Measurements from ENCODE around the gene POU2F3. TPM values are rescaled to one million over a fixed set of nuclear protein-coding genes. Genes with fewer than 3 reads are reported as not detected.

Gene POU2F3
- total and polyA plus RNA-seq, 2 of the 4 experiments (the other 2 are of a cell fraction), result under 0.01 to 0.09 TPM

GRCh38 chr11:120342226-120342625 is 102.3 kb downstream of the POU2F3 start:
- Histone ChIP-seq H3K56ac (ENCODE audit: extremely low read depth, insufficient read depth, low read length) (no peak overlapping the region), H3K23ac (ENCODE audit: low read depth, low read length) (peak overlapping the region; percentile 20; the same call in 1 of the 2 replicates), H3K27me3 (ENCODE audit: control insufficient read depth, insufficient read depth, low read length) (no peaks in the 10 kb centered on the region), H3K4me1 (ENCODE audit: control insufficient read depth, insufficient read depth, low read length) (peaks cover 6% of the 10 kb centered on the region), H3K9me3 (ENCODE audit: control insufficient read depth, insufficient read depth, low read length) (no peaks in the 10 kb centered on the region), H4K91ac (ENCODE audit: insufficient read depth, low read depth, low read length) (no peak overlapping the region), H3K18ac (ENCODE audit: low read depth, low read length) (no peak overlapping the region), H3K9ac (ENCODE audit: low read depth, low read length) (no peak overlapping the region), H4K20me1 (ENCODE audit: insufficient read depth, low read length) (peaks cover 82% of the 10 kb centered on the region), H3K27ac (ENCODE audit: insufficient read depth, low read length) (no peak overlapping the region), H2BK20ac (ENCODE audit: low read depth, low read length) (no peak overlapping the region), H2AK9ac (replicated peaks; ENCODE audit: low read depth, low read length, poor library complexity) (no peak overlapping the region), H3K4me2 (ENCODE audit: low read depth, low read length) (no peak overlapping the region), H4K8ac (ENCODE audit: low read depth in 2 of 2, low read length in 2 of 2) (no peak overlapping the region), H3K36me3 (ENCODE audit: control insufficient read depth, insufficient read depth, low read length) (no peaks in the 10 kb centered on the region), H3K9me1 (ENCODE audit: insufficient read depth, low read length) (peaks cover 7% of the 10 kb centered on the region), H2AK5ac (ENCODE audit: low read depth, low read length) (no peak overlapping the region), H3K4ac (ENCODE audit: low read depth, low read length) (no peak overlapping the region), H3K79me1 (ENCODE audit: low read depth in 1 of 2, low read length in 2 of 2) (peaks cover 0 to 42% of the 10 kb centered on the region in 2 experiments; a peak in 2 of 4 replicates), H3K4me3 (ENCODE audit: insufficient read depth, low read depth, low read length) (no peak overlapping the region), H2AFZ (replicated peaks; ENCODE audit: low read length, poor library complexity) (no peak overlapping the region), H4K5ac (ENCODE audit: low read depth, low read length) (no peak overlapping the region), H2BK15ac (ENCODE audit: low read depth, low read length) (no peak overlapping the region), H2BK120ac (ENCODE audit: low read depth, low read length) (no peak overlapping the region), H3K14ac (replicated peaks; ENCODE audit: low read depth, low read length) (no peak overlapping the region), H2BK5ac (ENCODE audit: low read depth, low read length, poor library complexity, severe bottlenecking) (no peak overlapping the region)
- no TSS peak for BruUV-seq (replicated peaks)
- ChIA-PET POLR2A (ENCODE audit: unreplicated experiment) (no interaction called here), CTCF (interaction anchor here (0.6 to 1.0 kb wide), 2 partner anchors 44 to 1965 kb away, joined by 3 read pairs; no protein-coding TSS in a partner anchor)
- TF ChIP-seq NFE2L2 (IDR thresholded peaks at IDR 0.05; ENCODE audit: low read depth, low read length), result no peak
- no peak for TF ChIP-seq USF2 (IDR thresholded peaks at IDR 0.05; ENCODE audit: low read depth, low read length)
- DNase-seq (no peak), ATAC-seq (ENCODE audit: low read depth) (no peak)
- in situ Hi-C loops (cut with MboI; ENCODE audit: low sequenced_read_pairs) (loop anchor here (25.0 kb wide), 1 partner anchor 95 kb away; no protein-coding TSS in a partner anchor), dilution Hi-C loops (cut with HindIII; ENCODE audit: low sequenced_read_pairs, unreplicated experiment) (no loop called here), intact Hi-C loops (cut with micrococcal nuclease) (no loop called here)
- no CpG with 5 or more reads among the region's 3 CpGs for WGBS, 2 experiments (ENCODE audit: extremely low coverage in 2 of 2, insufficient read length in 1 of 2)
